Measurements from ENCODE around the gene ARHGAP21.

GRCh38 chr10:24715246-24715769 lies 8.4 kb downstream of the ARHGAP21 start:
- TF ChIP-seq CTCF (optimal IDR thresholded peaks at IDR 0.05 in 1 of 3, IDR thresholded peaks at IDR 0.05 in 1 of 3, conservative IDR thresholded peaks at IDR 0.05 in 1 of 3; ENCODE audit: extremely low read depth in 1 of 3, insufficient read depth in 2 of 3, low read length in 3 of 3), result no peak
- no peak for TF ChIP-seq EZH2 (IDR thresholded peaks at IDR 0.05; ENCODE audit: low read length)
